ENCODE measurements around the gene SIDT2. TPM values are rescaled to one million over a fixed set of nuclear protein-coding genes. Genes with fewer than 3 reads are reported as not detected.

The SIDT2 gene
- total RNA-seq, 3 donors from 2014 or later (not counting 1 experiment from before 2014, with no cell fraction given): 80.0 to 111 (median 82.0) TPM

GRCh38 chr11:117228091-117228490 is 49.5 kb downstream of the SIDT2 start:
- H3K27ac ChIP-seq (ENCODE audit: low read length): no peak overlapping the region
- no peak for ATAC-seq
- no peak for DNase-seq
- no peak for TF ChIP-seq CTCF (IDR thresholded peaks at IDR 0.05)
- 98% methylated on average over 11 of the region's 11 CpGs for WGBS (ENCODE audit: insufficient coverage)
- H3K4me3 ChIP-seq (ENCODE audit: low read length): no peak overlapping the region
- Mint-ChIP-seq H3K4me1 (peaks cover 37 to 63% of the 10 kb centered on the region in 2 donors), H3K4me3 (peak overlapping the region; percentile 35), H3K27ac (peak overlapping the region; percentile 43 to 99), H3K27me3 (ENCODE audit: low read depth in 2 of 2) (no peaks in the 10 kb centered on the region), H3K9me3 (no peaks in the 10 kb centered on the region), H3K36me3 (no peaks in the 10 kb centered on the region)
- no peaks in the 10 kb centered on the region for H3K27me3 ChIP-seq (ENCODE audit: control insufficient read depth, insufficient read depth, low read length)
- H3K9me3 ChIP-seq (ENCODE audit: control insufficient read depth, insufficient read depth, low read length): no peaks in the 10 kb centered on the region
- intact Hi-C loops (cut with micrococcal nuclease): loop anchor here (5.0 to 10.0 kb wide), 2 partner anchors 343 to 496 kb away; no protein-coding TSS in a partner anchor
- peaks cover 37% of the 10 kb centered on the region for H3K4me1 ChIP-seq (ENCODE audit: control insufficient read depth, insufficient read depth, low read length)
- peaks cover 59% of the 10 kb centered on the region for H3K36me3 ChIP-seq (ENCODE audit: control insufficient read depth, insufficient read depth, low read length)

GRCh38 chr11:117229411-117229810 is 50.9 kb downstream of the SIDT2 start:
- no peak overlapping the region for H3K4me3 ChIP-seq (ENCODE audit: low read length)
- Mint-ChIP-seq H3K9me3 (no peaks in the 10 kb centered on the region), H3K27me3 (ENCODE audit: low read depth in 2 of 2) (no peaks in the 10 kb centered on the region), H3K4me1 (peaks cover 47 to 64% of the 10 kb centered on the region in 2 donors), H3K27ac (peak overlapping the region; percentile 93 to 99), H3K4me3 (peak overlapping the region; percentile 96), H3K36me3 (no peaks in the 10 kb centered on the region)
- H3K4me1 ChIP-seq (ENCODE audit: control insufficient read depth, insufficient read depth, low read length): peaks cover 40% of the 10 kb centered on the region
- intact Hi-C loops (cut with micrococcal nuclease): loop anchor here (5.0 to 10.0 kb wide), 2 partner anchors 345 to 497 kb away; no protein-coding TSS in a partner anchor
- peaks cover 46% of the 10 kb centered on the region for H3K36me3 ChIP-seq (ENCODE audit: control insufficient read depth, insufficient read depth, low read length)
- DNase-seq (no peak), ATAC-seq (no peak)
- WGBS (ENCODE audit: insufficient coverage): 98% methylated on average over 12 of the region's 12 CpGs
- H3K9me3 ChIP-seq (ENCODE audit: control insufficient read depth, insufficient read depth, low read length): no peaks in the 10 kb centered on the region
- TF ChIP-seq CTCF (IDR thresholded peaks at IDR 0.05): no peak
- H3K27ac ChIP-seq (ENCODE audit: low read length): peak overlapping the region; percentile 99
- no peaks in the 10 kb centered on the region for H3K27me3 ChIP-seq (ENCODE audit: control insufficient read depth, insufficient read depth, low read length)

GRCh38 chr11:117229931-117230285 is 51.4 kb downstream of the SIDT2 start:
- no peaks in the 10 kb centered on the region for H3K27me3 ChIP-seq (ENCODE audit: control insufficient read depth, insufficient read depth, low read length)
- no peaks in the 10 kb centered on the region for H3K9me3 Mint-ChIP-seq
- intact Hi-C loops (cut with micrococcal nuclease): loop anchor here (1.0 to 10.0 kb wide), 7 partner anchors 51 to 498 kb away; partner anchors contain the start of genes BUD13, CEP164 and PAFAH1B2
- H3K27me3 Mint-ChIP-seq (ENCODE audit: low read depth in 2 of 2): no peaks in the 10 kb centered on the region
- DNase-seq (no peak), ATAC-seq (peak in 2 of 3 donors; percentile 0 to 10)
- H3K27ac ChIP-seq (ENCODE audit: low read length): peak overlapping the region; percentile 99
- H3K36me3 ChIP-seq (ENCODE audit: control insufficient read depth, insufficient read depth, low read length): peaks cover 41% of the 10 kb centered on the region
- peak overlapping the region; percentile 93 to 99 for H3K27ac Mint-ChIP-seq
- peak overlapping the region; percentile 98 for H3K4me3 ChIP-seq (ENCODE audit: low read length)
- TF ChIP-seq CTCF (IDR thresholded peaks at IDR 0.05): no peak
- peaks cover 47 to 64% of the 10 kb centered on the region in 2 donors for H3K4me1 Mint-ChIP-seq
- H3K9me3 ChIP-seq (ENCODE audit: control insufficient read depth, insufficient read depth, low read length): no peaks in the 10 kb centered on the region
- H3K36me3 Mint-ChIP-seq: no peaks in the 10 kb centered on the region
- 62% methylated on average over 5 of the region's 5 CpGs for WGBS (ENCODE audit: insufficient coverage)
- peaks cover 40% of the 10 kb centered on the region for H3K4me1 ChIP-seq (ENCODE audit: control insufficient read depth, insufficient read depth, low read length)
- peak overlapping the region; percentile 96 for H3K4me3 Mint-ChIP-seq
